ENCODE data around the gene COQ7.

DNA sequence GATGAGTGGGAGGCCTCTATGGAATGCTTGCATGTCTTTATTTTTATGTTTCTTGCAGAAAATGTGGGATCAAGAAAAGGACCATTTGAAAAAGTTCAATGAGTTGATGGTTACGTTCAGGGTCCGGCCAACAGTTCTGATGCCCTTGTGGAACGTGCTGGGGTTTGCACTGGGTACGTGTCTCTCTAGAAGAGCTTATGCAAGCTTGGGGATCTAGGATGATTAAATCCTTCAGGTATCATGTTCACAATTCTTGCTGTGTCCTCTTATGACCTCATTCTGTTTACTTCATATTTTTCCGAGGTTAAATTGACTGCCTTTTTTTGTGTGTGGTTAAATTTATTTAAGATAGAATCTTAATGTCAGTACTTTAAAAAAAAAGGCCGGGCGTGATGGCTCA is 6.4 kb downstream of the COQ7 start:
- TF ChIP-seq, protein P1, sequence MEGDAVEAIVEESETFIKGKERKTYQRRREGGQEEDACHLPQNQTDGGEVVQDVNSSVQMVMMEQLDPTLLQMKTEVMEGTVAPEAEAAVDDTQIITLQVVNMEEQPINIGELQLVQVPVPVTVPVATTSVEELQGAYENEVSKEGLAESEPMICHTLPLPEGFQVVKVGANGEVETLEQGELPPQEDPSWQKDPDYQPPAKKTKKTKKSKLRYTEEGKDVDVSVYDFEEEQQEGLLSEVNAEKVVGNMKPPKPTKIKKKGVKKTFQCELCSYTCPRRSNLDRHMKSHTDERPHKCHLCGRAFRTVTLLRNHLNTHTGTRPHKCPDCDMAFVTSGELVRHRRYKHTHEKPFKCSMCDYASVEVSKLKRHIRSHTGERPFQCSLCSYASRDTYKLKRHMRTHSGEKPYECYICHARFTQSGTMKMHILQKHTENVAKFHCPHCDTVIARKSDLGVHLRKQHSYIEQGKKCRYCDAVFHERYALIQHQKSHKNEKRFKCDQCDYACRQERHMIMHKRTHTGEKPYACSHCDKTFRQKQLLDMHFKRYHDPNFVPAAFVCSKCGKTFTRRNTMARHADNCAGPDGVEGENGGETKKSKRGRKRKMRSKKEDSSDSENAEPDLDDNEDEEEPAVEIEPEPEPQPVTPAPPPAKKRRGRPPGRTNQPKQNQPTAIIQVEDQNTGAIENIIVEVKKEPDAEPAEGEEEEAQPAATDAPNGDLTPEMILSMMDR (IDR thresholded peaks at IDR 0.05) = no peak
- TF ChIP-seq EP300 (IDR thresholded peaks at IDR 0.05) (no peak), POLR2A (IDR thresholded peaks at IDR 0.05) (no peak)

All from tibial nerve (tissue), 4 donors.